Measurements from ENCODE around the gene THSD7A. TPM values are rescaled to one million over a fixed set of nuclear protein-coding genes. Genes with fewer than 3 reads are reported as not detected.

Gene THSD7A
- total and polyA plus RNA-seq, 2 donors, result 0.50 to 1.5 TPM

- 76% methylated on average over 5 of the region's 5 CpGs for WGBS
- no peaks in the 10 kb centered on the region for H3K9me3 ChIP-seq (ENCODE audit: control insufficient read depth in 2 of 2, insufficient read depth in 1 of 2, low read length in 1 of 2)
- H3K36me3 ChIP-seq (ENCODE audit: control insufficient read depth in 2 of 2, insufficient read depth in 2 of 2, low read length in 1 of 2), result no peaks in the 10 kb centered on the region
- H3K27ac ChIP-seq (ENCODE audit: low read depth in 1 of 2, low read length in 1 of 2), result no peak overlapping the region
- DNase-seq (ENCODE audit: low read depth in 6 of 9, low spot score in 9 of 9), result no peak
- no peak overlapping the region for H3K4me3 ChIP-seq (ENCODE audit: low read length in 2 of 2)
- no peaks in the 10 kb centered on the region for H3K27me3 ChIP-seq (ENCODE audit: control insufficient read depth in 2 of 2, insufficient read depth in 1 of 2, low read length in 1 of 2)
- no peaks in the 10 kb centered on the region for H3K4me1 ChIP-seq (ENCODE audit: control insufficient read depth in 2 of 2, insufficient read depth in 2 of 2, low read length in 2 of 2)
Measured at GRCh38 chr7:11846361-11846955, 14.5 kb upstream of the THSD7A start.

GRCh38 chr7:11843113-11843765 lies 11.2 kb upstream of the THSD7A start:
- 76% methylated on average over 1 of the region's 1 CpG for WGBS
- no peak overlapping the region for H3K4me3 ChIP-seq (ENCODE audit: low read length in 2 of 2)

DNA sequence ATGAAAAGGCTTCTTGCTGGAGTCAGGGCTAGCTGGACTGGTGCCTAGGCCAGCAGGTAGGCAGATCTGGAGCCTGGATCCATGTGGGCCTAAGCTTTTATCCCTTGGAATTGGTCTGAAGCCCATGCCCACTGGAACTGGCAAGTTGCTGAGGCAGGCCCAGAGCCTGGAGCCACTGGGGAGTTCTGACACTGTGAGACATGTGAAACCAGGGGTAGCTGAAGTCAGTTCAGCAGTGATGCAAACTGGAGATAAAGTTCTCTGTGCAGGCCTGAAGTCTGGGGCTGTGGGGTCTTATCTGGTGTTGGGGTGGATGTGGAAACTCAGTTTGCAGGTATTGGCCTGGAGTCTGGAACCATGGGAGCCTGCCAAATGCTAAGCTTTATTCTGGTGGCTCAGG lies 9.7 kb upstream of the THSD7A start:
- H3K9me3 ChIP-seq (ENCODE audit: control insufficient read depth in 2 of 2, insufficient read depth in 1 of 2, low read length in 1 of 2), result no peaks in the 10 kb centered on the region
- no peaks in the 10 kb centered on the region for H3K36me3 ChIP-seq (ENCODE audit: control insufficient read depth in 2 of 2, insufficient read depth in 2 of 2, low read length in 1 of 2)
- no peaks in the 10 kb centered on the region for H3K27me3 ChIP-seq (ENCODE audit: control insufficient read depth in 2 of 2, insufficient read depth in 1 of 2, low read length in 1 of 2)
- no peak for DNase-seq (ENCODE audit: low read depth in 6 of 9, low spot score in 9 of 9)
- no peak overlapping the region for H3K4me3 ChIP-seq (ENCODE audit: low read length in 2 of 2)
- H3K4me1 ChIP-seq (ENCODE audit: control insufficient read depth in 2 of 2, insufficient read depth in 2 of 2, low read length in 2 of 2), result no peaks in the 10 kb centered on the region
- H3K27ac ChIP-seq (ENCODE audit: low read depth in 1 of 2, low read length in 1 of 2), result no peak overlapping the region

More at GRCh38 chr7:11843113-11843765, 11.2 kb upstream of the THSD7A start:
- no peaks in the 10 kb centered on the region for H3K9me3 ChIP-seq (ENCODE audit: control insufficient read depth in 2 of 2, insufficient read depth in 1 of 2, low read length in 1 of 2)
- DNase-seq (ENCODE audit: low read depth in 6 of 9, low spot score in 9 of 9), result no peak
- no peak overlapping the region for H3K27ac ChIP-seq (ENCODE audit: low read depth in 1 of 2, low read length in 1 of 2)
- H3K36me3 ChIP-seq (ENCODE audit: control insufficient read depth in 2 of 2, insufficient read depth in 2 of 2, low read length in 1 of 2), result no peaks in the 10 kb centered on the region
- no peaks in the 10 kb centered on the region for H3K27me3 ChIP-seq (ENCODE audit: control insufficient read depth in 2 of 2, insufficient read depth in 1 of 2, low read length in 1 of 2)
- H3K4me1 ChIP-seq (ENCODE audit: control insufficient read depth in 2 of 2, insufficient read depth in 2 of 2, low read length in 2 of 2), result no peaks in the 10 kb centered on the region

DNA sequence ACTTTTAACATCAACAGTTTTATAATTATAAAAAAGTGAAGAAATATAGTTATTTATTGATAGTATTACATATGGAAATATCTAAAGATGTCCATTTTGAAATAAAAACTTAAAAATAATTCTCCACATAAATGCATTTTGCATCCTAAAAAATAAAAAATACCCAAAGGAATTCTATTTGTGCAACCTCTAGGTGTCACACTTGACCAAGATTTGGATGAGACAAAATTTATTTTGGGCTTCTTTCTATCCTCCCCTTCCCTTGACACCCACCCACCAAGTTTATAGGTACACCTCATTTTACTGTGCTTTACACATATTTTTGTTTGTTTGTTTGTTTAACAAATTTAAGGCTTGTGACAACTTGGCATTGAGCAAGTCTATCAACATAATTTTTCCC lies 3.3 kb upstream of the THSD7A start:
- H3K4me1 ChIP-seq (ENCODE audit: control insufficient read depth in 2 of 2, insufficient read depth in 2 of 2, low read length in 2 of 2), result peaks cover 0 to 2% of the 10 kb centered on the region in 2 donors

GRCh38 chr7:11833431-11833830 lies 1.4 kb upstream of the THSD7A start:
- Histone ChIP-seq H3K4me3 (ENCODE audit: low read length in 2 of 2) (no peak overlapping the region), H3K27me3 (ENCODE audit: control insufficient read depth in 2 of 2, insufficient read depth in 1 of 2, low read length in 1 of 2) (peaks cover 6 to 36% of the 10 kb centered on the region in 2 donors), H3K36me3 (ENCODE audit: control insufficient read depth in 2 of 2, insufficient read depth in 2 of 2, low read length in 1 of 2) (no peaks in the 10 kb centered on the region), H3K27ac (ENCODE audit: low read depth in 1 of 2, low read length in 1 of 2) (no peak overlapping the region), H3K4me1 (ENCODE audit: control insufficient read depth in 2 of 2, insufficient read depth in 2 of 2, low read length in 2 of 2) (peaks cover 0 to 2% of the 10 kb centered on the region in 2 donors), H3K9me3 (ENCODE audit: control insufficient read depth in 2 of 2, insufficient read depth in 1 of 2, low read length in 1 of 2) (no peaks in the 10 kb centered on the region)
- DNase-seq (ENCODE audit: low read depth in 6 of 9, low spot score in 9 of 9), result no peak
- WGBS, result 49% methylated on average over 6 of the region's 6 CpGs

More for the DNA sequence above, 3.3 kb upstream of the THSD7A start:
- Histone ChIP-seq H3K9me3 (ENCODE audit: control insufficient read depth in 2 of 2, insufficient read depth in 1 of 2, low read length in 1 of 2) (no peaks in the 10 kb centered on the region), H3K36me3 (ENCODE audit: control insufficient read depth in 2 of 2, insufficient read depth in 2 of 2, low read length in 1 of 2) (no peaks in the 10 kb centered on the region), H3K4me3 (ENCODE audit: low read length in 2 of 2) (no peak overlapping the region), H3K27me3 (ENCODE audit: control insufficient read depth in 2 of 2, insufficient read depth in 1 of 2, low read length in 1 of 2) (peaks cover 6 to 30% of the 10 kb centered on the region in 2 donors), H3K27ac (ENCODE audit: low read depth in 1 of 2, low read length in 1 of 2) (no peak overlapping the region)
- peak in 2 of 9 donors; percentile 6 to 15 for DNase-seq (ENCODE audit: low read depth in 6 of 9, low spot score in 9 of 9)

GRCh38 chr7:11831156-11831735 lies 752 bp downstream of the THSD7A start:
- peaks cover 6 to 36% of the 10 kb centered on the region in 2 donors for H3K27me3 ChIP-seq (ENCODE audit: control insufficient read depth in 2 of 2, insufficient read depth in 1 of 2, low read length in 1 of 2)
- H3K36me3 ChIP-seq (ENCODE audit: control insufficient read depth in 2 of 2, insufficient read depth in 2 of 2, low read length in 1 of 2), result no peaks in the 10 kb centered on the region
- DNase-seq (ENCODE audit: low read depth in 6 of 9, low spot score in 9 of 9), result peak in 1 of 9 donors; percentile 9
- H3K9me3 ChIP-seq (ENCODE audit: control insufficient read depth in 2 of 2, insufficient read depth in 1 of 2, low read length in 1 of 2), result no peaks in the 10 kb centered on the region
- 2% methylated on average over 8 of the region's 8 CpGs for WGBS
- H3K4me3 ChIP-seq (ENCODE audit: low read length in 2 of 2), result peak overlapping the region; percentile 12 to 22
- H3K27ac ChIP-seq (ENCODE audit: low read depth in 1 of 2, low read length in 1 of 2), result no peak overlapping the region
- peaks cover 0 to 2% of the 10 kb centered on the region in 2 donors for H3K4me1 ChIP-seq (ENCODE audit: control insufficient read depth in 2 of 2, insufficient read depth in 2 of 2, low read length in 2 of 2)

GRCh38 chr7:11830582-11831155 lies 1.3 kb downstream of the THSD7A start:
- Histone ChIP-seq H3K9me3 (ENCODE audit: control insufficient read depth in 2 of 2, insufficient read depth in 1 of 2, low read length in 1 of 2) (no peaks in the 10 kb centered on the region), H3K36me3 (ENCODE audit: control insufficient read depth in 2 of 2, insufficient read depth in 2 of 2, low read length in 1 of 2) (no peaks in the 10 kb centered on the region), H3K27ac (ENCODE audit: low read depth in 1 of 2, low read length in 1 of 2) (no peak overlapping the region), H3K4me1 (ENCODE audit: control insufficient read depth in 2 of 2, insufficient read depth in 2 of 2, low read length in 2 of 2) (peaks cover 0 to 2% of the 10 kb centered on the region in 2 donors), H3K4me3 (ENCODE audit: low read length in 2 of 2) (peak overlapping the region in 1 of 2 donors; percentile 22), H3K27me3 (ENCODE audit: control insufficient read depth in 2 of 2, insufficient read depth in 1 of 2, low read length in 1 of 2) (peaks cover 6 to 36% of the 10 kb centered on the region in 2 donors)
- peak in 2 of 9 donors; percentile 10 to 20 for DNase-seq (ENCODE audit: low read depth in 6 of 9, low spot score in 9 of 9)
- 6% methylated on average over 7 of the region's 7 CpGs for WGBS

GRCh38 chr7:11829954-11830353 lies 2.0 kb downstream of the THSD7A start:
- no peak overlapping the region for H3K4me3 ChIP-seq (ENCODE audit: low read length in 2 of 2)
- peaks cover 6 to 36% of the 10 kb centered on the region in 2 donors for H3K27me3 ChIP-seq (ENCODE audit: control insufficient read depth in 2 of 2, insufficient read depth in 1 of 2, low read length in 1 of 2)
- no peaks in the 10 kb centered on the region for H3K36me3 ChIP-seq (ENCODE audit: control insufficient read depth in 2 of 2, insufficient read depth in 2 of 2, low read length in 1 of 2)
- no peak overlapping the region for H3K27ac ChIP-seq (ENCODE audit: low read depth in 1 of 2, low read length in 1 of 2)
- H3K4me1 ChIP-seq (ENCODE audit: control insufficient read depth in 2 of 2, insufficient read depth in 2 of 2, low read length in 2 of 2), result peaks cover 0 to 2% of the 10 kb centered on the region in 2 donors
- no peaks in the 10 kb centered on the region for H3K9me3 ChIP-seq (ENCODE audit: control insufficient read depth in 2 of 2, insufficient read depth in 1 of 2, low read length in 1 of 2)
- DNase-seq (ENCODE audit: low read depth in 6 of 9, low spot score in 9 of 9), result no peak

GRCh38 chr7:11819947-11820346 lies 12.1 kb downstream of the THSD7A start:
- DNase-seq (ENCODE audit: low read depth in 6 of 9, low spot score in 9 of 9), result no peak
- Histone ChIP-seq H3K4me1 (ENCODE audit: control insufficient read depth in 2 of 2, insufficient read depth in 2 of 2, low read length in 2 of 2) (no peaks in the 10 kb centered on the region), H3K27ac (ENCODE audit: low read depth in 1 of 2, low read length in 1 of 2) (no peak overlapping the region), H3K27me3 (ENCODE audit: control insufficient read depth in 2 of 2, insufficient read depth in 1 of 2, low read length in 1 of 2) (no peaks in the 10 kb centered on the region), H3K9me3 (ENCODE audit: control insufficient read depth in 2 of 2, insufficient read depth in 1 of 2, low read length in 1 of 2) (no peaks in the 10 kb centered on the region), H3K4me3 (ENCODE audit: low read length in 2 of 2) (no peak overlapping the region), H3K36me3 (ENCODE audit: control insufficient read depth in 2 of 2, insufficient read depth in 2 of 2, low read length in 1 of 2) (no peaks in the 10 kb centered on the region)
- 97% methylated on average over 11 of the region's 11 CpGs for WGBS
